Head of caudate nucleus (tissue), 42 donors: ENCODE results near the gene S1PR3.

ENCODE experiments used
- DNase-seq, 42 donors: peaks; one replicate each; pipeline versions ENCODE4 v3.0.0 to v3.0.0-alpha.2; 2020 to 2021; ENCODE audit warnings: mixed read lengths in 7 of 42
- intact Hi-C: fragments of 100-400 bp; cut with DNase I; formaldehyde crosslinking; loops from one replicate; pipeline ENCODE4 v1.15.0; 2022

Gene S1PR3

DNA sequence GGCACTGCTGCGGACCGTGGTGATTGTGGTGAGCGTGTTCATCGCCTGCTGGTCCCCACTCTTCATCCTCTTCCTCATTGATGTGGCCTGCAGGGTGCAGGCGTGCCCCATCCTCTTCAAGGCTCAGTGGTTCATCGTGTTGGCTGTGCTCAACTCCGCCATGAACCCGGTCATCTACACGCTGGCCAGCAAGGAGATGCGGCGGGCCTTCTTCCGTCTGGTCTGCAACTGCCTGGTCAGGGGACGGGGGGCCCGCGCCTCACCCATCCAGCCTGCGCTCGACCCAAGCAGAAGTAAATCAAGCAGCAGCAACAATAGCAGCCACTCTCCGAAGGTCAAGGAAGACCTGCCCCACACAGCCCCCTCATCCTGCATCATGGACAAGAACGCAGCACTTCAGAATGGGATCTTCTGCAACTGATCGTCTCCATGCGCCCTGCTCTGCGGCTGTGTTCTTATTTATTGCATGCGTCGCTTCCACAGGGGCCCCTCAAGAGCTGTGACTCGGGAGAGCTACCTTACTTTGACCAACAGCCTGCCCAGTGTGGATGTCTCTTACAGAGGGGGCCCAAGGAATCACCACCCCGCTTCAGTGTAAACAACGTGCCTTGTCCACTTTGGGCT is 10.8 kb downstream of the S1PR3 start:
- DNase-seq: peak in 2 of 42 donors; percentile 12 to 34
- intact Hi-C loops: loop anchor here (5.0 kb wide), 1 partner anchor 410 kb away; no protein-coding TSS in a partner anchor

DNA sequence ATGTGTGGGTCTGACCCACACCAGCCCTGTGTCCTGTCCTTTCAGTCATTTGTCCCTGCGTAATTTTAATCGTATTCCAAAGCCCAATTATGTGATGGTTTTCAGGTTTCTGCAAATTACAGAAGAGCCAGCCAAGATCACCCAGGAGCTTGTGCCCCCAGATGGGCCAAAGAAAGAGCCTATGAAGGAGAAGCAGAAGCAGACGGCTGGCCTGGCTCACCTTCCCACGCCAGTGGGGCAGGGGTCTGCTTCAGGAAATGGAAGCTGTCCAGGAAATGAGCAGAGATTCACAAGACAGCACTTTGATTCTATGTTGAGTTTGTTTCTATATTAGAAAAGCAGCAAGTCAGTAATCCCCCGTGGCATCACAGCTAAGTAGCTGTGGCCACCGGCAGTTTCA is 11.7 kb downstream of the S1PR3 start:
- peak in 2 of 42 donors; percentile 10 to 20 for DNase-seq
- intact Hi-C loops: loop anchor here (5.0 kb wide), 1 partner anchor 411 kb away; no protein-coding TSS in a partner anchor

DNA sequence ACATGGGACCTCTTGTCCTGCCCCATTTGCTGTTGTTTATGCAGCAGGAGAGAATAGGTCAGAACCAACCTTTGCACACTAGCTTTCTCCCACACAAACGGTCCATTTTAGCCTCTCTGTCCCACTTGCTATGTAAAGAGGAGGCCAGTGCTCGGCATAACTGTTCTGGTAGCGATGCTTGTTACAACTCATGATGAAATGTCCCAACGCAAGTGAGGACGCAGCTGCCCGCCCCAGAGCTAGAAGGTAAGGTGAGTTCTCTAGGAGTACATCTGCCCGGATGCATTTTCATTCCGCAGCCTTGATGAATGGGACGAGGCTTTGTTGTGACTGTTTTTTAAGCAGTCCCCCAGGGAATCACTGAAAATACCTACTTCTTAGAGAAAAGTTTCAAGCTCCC is 14.1 kb downstream of the S1PR3 start:
- peak in 3 of 42 donors; percentile 2 to 28 (median 18) for DNase-seq
- intact Hi-C loops: no loop called here

DNA sequence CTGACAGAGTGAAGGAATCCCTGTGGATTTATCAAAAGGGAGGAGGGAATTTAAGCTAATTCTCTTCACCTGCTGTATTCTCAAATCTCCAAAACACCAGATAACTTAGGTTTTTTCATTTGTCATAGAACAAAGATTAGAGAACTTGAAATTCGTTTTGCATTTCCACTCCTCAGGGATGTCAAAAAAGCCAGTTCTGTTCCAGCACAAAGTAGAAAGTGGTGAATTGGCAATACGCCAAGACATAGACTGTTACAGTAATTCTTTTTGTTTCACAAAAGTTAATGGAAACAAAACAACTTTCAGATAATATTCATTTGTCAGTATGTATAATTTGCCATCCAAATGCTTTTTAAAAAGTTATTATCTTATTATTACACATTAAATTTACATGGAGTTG is 15.0 kb downstream of the S1PR3 start:
- peak in 1 of 42 donors; percentile 22 for DNase-seq
- intact Hi-C loops: no loop called here

DNA sequence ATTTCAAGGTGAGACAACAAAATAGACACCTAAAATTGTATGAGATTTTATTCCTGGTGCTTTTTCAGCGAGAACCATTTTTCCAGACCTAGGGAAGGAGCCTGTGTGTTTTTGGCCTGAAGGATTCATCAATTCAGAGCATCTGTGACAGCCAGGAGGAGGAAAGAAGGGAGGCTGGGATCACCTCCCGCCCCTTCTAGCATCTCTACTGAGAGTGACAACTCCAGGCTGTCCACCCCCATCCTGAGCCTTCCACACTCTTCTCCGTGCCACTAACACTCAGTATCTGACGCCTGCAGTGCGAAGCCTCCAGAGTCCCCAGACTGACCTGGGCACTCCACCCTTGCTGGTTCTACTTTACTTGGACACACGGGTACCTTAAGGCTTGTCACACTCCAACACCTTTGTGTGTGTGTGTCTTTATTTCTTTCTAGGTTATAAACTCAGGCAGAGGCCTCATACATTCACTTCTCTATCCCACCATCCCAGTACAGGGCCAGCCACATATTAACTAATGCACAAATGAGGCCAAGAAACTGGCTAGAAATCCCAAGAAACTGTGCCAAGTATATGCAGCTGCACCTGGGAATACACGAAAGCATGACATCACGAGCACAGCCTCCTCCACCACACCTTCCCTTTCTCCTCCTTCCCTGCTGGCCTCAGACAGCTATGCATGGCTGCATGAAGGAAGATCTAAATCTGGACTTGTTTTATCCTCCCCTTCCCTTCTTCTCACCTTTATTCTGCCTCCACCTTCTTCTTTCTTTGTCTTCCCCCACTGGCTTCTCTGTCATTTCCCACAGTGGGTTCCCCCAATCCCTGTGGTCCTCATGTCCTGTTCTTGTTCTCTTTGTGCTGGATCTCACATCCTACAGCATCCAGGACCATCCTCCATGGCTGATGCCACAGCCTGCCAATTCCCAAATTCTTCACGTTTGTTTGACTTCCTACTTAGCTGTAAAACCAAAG is 16.0 kb downstream of the S1PR3 start:
- intact Hi-C loops: no loop called here
- peak in 25 of 42 donors; percentile 14 to 84 (median 51) for DNase-seq

- peak in 2 of 42 donors; percentile 35 to 36 for DNase-seq
- intact Hi-C loops: no loop called here
Measured at GRCh38 chr9:89008055-89008743, 16.9 kb downstream of the S1PR3 start.

- DNase-seq: peak in 4 of 42 donors; percentile 0 to 35 (median 26)
- intact Hi-C loops: no loop called here
Measured at GRCh38 chr9:89008744-89009545, 17.7 kb downstream of the S1PR3 start.

GRCh38 chr9:89009546-89009840 is 18.2 kb downstream of the S1PR3 start:
- peak in 2 of 42 donors; percentile 25 to 31 for DNase-seq
- intact Hi-C loops: no loop called here

- intact Hi-C loops: no loop called here
- peak in 2 of 42 donors; percentile 0 to 7 for DNase-seq
Measured at GRCh38 chr9:89010056-89010455, 18.8 kb downstream of the S1PR3 start.

DNA sequence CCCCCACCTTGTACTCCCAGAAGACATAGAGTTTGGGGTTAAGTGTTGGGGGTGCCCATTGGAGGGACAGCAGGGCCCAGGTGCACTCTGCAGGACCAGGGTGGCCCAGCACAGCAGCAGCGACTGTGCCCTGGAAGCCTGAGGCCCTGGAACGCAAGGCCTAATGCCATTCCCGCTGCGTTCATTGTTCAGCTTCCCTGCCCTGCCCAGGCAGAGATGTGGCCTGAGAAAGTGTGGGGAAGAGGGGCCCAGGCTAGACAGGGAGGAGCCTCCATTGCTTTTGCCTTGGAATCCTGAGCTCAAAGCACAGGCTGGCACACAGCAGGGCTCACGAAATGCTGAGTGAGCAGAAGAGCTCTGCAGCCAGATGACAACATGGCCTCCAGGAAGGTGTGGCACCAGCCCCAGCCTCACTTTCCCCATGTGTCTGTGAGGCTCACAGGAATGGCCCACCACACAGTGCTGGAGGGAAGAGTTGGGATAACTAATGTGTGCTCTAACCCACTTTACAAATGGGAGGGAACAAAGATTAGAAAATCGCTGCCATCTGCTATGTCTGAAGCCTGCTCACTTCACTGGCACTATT is 19.4 kb downstream of the S1PR3 start:
- intact Hi-C loops: no loop called here
- peak in 2 of 42 donors; percentile 22 to 31 for DNase-seq

DNA sequence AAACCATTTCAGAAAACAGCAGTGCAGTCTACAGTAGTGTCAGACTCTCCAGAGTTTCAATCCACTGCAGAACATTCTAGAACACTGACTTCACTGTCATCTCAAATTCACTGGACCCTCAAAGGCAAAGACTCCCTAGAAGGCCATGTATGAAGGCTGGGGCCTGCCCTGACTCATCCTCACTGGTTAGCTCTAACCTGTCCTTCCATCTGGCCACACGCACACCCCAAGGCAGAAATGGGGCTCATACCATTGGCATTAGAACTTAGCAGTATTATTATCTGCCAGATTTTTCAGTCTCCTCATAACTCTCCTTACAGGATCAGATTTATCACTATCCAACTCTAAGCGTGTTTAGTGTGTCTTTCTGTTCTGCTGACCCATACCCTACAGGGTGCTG is 20.4 kb downstream of the S1PR3 start:
- intact Hi-C loops: no loop called here

DNA sequence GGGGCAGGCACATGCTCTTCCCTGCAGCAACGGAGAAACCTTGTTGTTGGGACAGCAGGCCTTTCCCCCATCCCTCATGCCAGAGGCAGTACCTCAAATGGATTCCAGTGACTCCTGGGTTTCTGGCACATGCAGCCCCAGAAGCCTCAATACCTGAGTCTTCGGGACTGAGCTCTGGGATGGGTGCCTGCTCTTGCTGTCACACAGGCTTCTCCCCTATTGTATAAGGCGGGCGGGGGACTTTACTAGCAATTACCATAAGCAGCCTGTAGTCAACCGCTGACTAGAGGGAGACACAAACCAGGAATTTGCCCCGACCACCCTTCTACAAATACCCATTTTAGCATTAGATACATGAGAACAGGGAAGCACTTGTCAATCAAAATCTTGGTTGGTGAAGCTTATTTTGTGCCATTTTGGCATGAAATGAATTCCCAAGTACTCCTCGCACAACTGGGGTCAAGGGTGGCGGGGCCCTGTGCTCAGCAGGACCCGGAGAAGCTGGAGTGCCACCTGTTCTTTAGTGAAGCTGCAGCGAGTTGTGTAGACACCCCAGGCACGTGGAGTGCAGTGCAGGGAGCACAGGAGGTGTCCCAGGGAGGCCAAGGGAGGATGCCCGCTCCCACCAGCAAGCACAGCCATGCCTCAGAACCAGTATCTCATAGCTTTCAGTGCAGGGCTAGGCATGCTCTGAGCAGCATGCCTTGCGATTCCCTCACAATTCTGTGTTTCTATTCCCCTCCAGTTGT is 21.2 kb downstream of the S1PR3 start:
- intact Hi-C loops: no loop called here

More for the DNA sequence above, 20.4 kb downstream of the S1PR3 start:
- no peak for DNase-seq

DNA sequence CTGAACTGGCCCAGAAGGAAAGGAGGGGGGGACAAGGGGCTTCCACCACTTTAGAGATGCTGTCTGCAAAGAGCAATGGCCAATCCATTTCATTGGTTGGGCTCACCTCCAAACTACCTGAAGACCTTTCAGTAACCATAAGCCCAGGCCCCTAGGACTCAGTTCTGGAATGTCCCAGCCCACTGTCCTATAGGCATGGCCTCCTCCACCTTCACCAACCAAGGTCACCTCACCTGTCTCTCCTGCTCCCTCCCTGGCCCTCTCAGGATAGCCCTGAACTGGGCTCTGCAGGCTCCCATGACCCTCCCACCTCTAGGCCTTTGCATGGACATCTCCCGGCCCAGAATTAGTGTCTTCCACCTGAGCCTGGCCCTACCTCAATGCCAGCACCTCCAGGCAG is 22.4 kb downstream of the S1PR3 start:
- no peak for DNase-seq
- intact Hi-C loops: no loop called here

More for the DNA sequence above, 21.2 kb downstream of the S1PR3 start:
- DNase-seq: peak in 1 of 42 donors; percentile 0

- no peak for DNase-seq
- intact Hi-C loops: no loop called here
Measured at GRCh38 chr9:89014153-89014552, 22.9 kb downstream of the S1PR3 start.

DNA sequence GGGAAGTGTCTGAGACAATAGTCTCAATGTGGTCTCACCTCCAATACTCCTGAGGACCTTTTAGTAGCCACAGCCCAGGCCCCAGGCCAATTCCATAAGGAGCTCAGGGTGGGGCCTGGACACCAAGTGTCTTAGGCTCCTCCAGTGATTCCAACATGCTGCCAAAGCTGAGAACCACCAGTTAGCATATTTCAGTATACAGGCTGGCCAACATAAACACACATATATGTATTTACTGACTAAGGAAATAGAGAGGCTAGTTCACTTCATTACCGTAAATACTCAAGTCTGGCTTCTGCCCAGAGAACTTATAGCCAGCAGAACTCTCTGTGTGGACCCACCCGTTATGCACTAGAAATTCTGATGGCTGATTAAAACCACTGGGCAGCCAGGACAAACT is 24.1 kb downstream of the S1PR3 start:
- no peak for DNase-seq
- intact Hi-C loops: no loop called here

GRCh38 chr9:89020754-89021153 is 29.5 kb downstream of the S1PR3 start:
- DNase-seq: no peak
- intact Hi-C loops: no loop called here

GRCh38 chr9:89021154-89021803 is 30.0 kb downstream of the S1PR3 start:
- DNase-seq: peak in 1 of 42 donors; percentile 58
- intact Hi-C loops: no loop called here
